Chondrocyte (in vitro differentiated cells): ENCODE measurements around the gene AIRE. TPM values are rescaled to one million over a fixed set of nuclear protein-coding genes. Genes with fewer than 3 reads are reported as not detected.

ENCODE experiments used
- DNase-seq: peaks from one replicate; pipeline ENCODE4 v3.0.0; 2021; ENCODE audit warnings: mixed read lengths, low spot score
- H3K27ac Mint-ChIP-seq: one replicate; pipeline ENCODE4 v1.8.0; 2021; ENCODE audit warnings: mild to moderate bottlenecking, moderate library complexity, mixed read lengths; ENCODE audit not compliant: unreplicated experiment
- H3K27me3 Mint-ChIP-seq: 2 replicates; pipeline ENCODE4 v1.8.0; 2021; ENCODE audit warnings: low read depth, mixed read lengths
- H3K36me3 Mint-ChIP-seq: 2 replicates; pipeline ENCODE4 v1.8.0; 2021; ENCODE audit warnings: low read depth, mixed read lengths
- H3K4me1 Mint-ChIP-seq: 2 replicates; pipeline ENCODE4 v1.8.0; 2021; ENCODE audit warnings: low read depth, mild to moderate bottlenecking, mixed read lengths
- H3K4me3 Mint-ChIP-seq: one replicate; pipeline ENCODE4 v1.8.0; 2021; ENCODE audit warnings: mild to moderate bottlenecking, moderate library complexity, mixed read lengths; ENCODE audit not compliant: unreplicated experiment
- H3K9me3 Mint-ChIP-seq: 2 replicates; pipeline ENCODE4 v1.8.0; 2021; ENCODE audit warnings: low read depth, mixed read lengths
- total RNA-seq: library from RNA; stranded (reverse); gene quantifications from 3 replicates; pipeline ENCODE4 v1.2.1, GENCODE V29; 2021
- TF ChIP-seq, protein P1 (sequence below): fragments of 200-600 bp; sonication (generic); IDR thresholded peaks from 2 replicates; pipeline ENCODE4 v1.5.0; 2021; ENCODE audit warnings: antibody characterized with exemption, mild to moderate bottlenecking, moderate library complexity

AIRE gene
- total RNA-seq, 1 donor from 2014 or later: not detected

- no peak overlapping the region for H3K4me3 Mint-ChIP-seq
- DNase-seq: no peak
- peaks cover 3% of the 10 kb centered on the region for H3K27me3 Mint-ChIP-seq
- H3K9me3 Mint-ChIP-seq: no peaks in the 10 kb centered on the region
- H3K4me1 Mint-ChIP-seq: no peaks in the 10 kb centered on the region
- TF ChIP-seq, protein P1, sequence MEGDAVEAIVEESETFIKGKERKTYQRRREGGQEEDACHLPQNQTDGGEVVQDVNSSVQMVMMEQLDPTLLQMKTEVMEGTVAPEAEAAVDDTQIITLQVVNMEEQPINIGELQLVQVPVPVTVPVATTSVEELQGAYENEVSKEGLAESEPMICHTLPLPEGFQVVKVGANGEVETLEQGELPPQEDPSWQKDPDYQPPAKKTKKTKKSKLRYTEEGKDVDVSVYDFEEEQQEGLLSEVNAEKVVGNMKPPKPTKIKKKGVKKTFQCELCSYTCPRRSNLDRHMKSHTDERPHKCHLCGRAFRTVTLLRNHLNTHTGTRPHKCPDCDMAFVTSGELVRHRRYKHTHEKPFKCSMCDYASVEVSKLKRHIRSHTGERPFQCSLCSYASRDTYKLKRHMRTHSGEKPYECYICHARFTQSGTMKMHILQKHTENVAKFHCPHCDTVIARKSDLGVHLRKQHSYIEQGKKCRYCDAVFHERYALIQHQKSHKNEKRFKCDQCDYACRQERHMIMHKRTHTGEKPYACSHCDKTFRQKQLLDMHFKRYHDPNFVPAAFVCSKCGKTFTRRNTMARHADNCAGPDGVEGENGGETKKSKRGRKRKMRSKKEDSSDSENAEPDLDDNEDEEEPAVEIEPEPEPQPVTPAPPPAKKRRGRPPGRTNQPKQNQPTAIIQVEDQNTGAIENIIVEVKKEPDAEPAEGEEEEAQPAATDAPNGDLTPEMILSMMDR: no peak
- H3K36me3 Mint-ChIP-seq: no peaks in the 10 kb centered on the region
- no peak overlapping the region for H3K27ac Mint-ChIP-seq
Measured at GRCh38 chr21:44288251-44289110, 2.8 kb downstream of the AIRE start.

DNA sequence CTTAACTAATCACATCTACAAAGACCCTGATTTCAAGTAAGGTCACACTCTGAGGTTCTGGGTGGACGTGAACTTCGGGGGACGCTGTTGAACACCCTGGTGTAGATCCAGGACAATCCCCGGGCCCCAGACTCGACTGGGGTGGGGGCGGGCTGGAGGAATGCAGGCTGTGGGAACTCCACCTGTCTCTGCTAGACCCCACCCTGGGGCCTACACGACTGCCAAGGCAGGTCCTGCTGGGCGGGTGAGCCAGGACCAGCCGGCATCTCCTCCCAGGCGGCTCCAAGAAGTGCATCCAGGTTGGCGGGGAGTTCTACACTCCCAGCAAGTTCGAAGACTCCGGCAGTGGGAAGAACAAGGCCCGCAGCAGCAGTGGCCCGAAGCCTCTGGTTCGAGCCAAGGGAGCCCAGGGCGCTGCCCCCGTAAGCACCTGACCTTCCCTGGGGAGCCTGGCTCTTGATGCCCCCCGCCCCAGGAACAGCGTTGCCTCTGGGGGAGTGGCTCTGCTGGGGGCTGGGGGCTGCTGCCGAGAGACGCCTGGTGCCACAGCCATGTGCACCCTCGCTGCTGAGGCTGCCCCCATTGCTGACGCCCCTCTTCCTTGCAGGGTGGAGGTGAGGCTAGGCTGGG, 3.8 kb downstream of the AIRE start:
- Mint-ChIP-seq H3K36me3 (no peaks in the 10 kb centered on the region), H3K4me1 (no peaks in the 10 kb centered on the region), H3K27me3 (peaks cover 3% of the 10 kb centered on the region), H3K4me3 (no peak overlapping the region), H3K27ac (no peak overlapping the region), H3K9me3 (no peaks in the 10 kb centered on the region)
- DNase-seq: no peak
- TF ChIP-seq, protein P1: no peak

DNA sequence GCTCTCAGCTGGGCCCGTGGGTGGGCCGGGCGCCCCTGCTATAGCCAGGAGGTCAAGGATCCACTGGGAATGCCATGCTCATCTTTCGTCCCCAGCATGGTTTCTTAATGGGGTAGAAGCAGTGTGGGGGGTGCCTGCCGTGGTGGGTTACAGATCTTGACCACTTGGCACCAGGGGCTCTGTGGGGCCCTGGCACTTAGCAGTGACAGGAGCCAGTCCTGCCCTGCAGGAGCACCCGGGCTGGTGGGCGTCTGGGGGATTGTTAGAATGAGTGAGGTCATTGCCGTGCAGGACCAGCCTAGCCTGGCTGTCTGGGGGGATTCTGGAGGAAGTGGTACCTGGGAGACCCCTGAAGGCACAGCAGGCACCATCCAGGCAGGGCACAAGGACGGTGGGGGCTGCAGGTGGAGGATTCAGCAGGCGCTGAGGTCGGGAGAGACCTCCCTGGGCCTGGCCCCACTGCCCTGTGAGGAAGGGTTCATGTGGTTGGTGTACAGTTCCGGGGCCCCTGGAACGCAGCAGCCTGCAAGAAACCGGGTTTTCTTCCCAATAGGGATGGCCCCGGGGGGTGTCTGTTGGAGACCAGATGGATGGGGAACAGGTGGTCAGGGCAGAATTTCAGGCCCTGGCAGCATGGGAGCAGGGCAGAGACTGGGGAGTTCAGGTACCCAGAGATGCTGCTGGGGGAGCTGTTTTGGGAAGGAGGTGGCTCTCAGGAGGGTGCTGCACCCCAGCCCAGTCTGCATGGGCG, 4.8 kb downstream of the AIRE start:
- peaks cover 3% of the 10 kb centered on the region for H3K27me3 Mint-ChIP-seq
- no peaks in the 10 kb centered on the region for H3K9me3 Mint-ChIP-seq
- H3K4me1 Mint-ChIP-seq: peaks cover 4% of the 10 kb centered on the region
- H3K27ac Mint-ChIP-seq: no peak overlapping the region
- no peaks in the 10 kb centered on the region for H3K36me3 Mint-ChIP-seq
- H3K4me3 Mint-ChIP-seq: no peak overlapping the region
- TF ChIP-seq, protein P1: no peak
- DNase-seq: no peak

GRCh38 chr21:44291078-44291935, 5.6 kb downstream of the AIRE start:
- H3K27me3 Mint-ChIP-seq: peaks cover 3% of the 10 kb centered on the region
- DNase-seq: no peak
- TF ChIP-seq, protein P1: no peak
- peaks cover 4% of the 10 kb centered on the region for H3K4me1 Mint-ChIP-seq
- no peaks in the 10 kb centered on the region for H3K36me3 Mint-ChIP-seq
- no peak overlapping the region for H3K27ac Mint-ChIP-seq
- no peak overlapping the region for H3K4me3 Mint-ChIP-seq
- no peaks in the 10 kb centered on the region for H3K9me3 Mint-ChIP-seq
